Omental fat pad (tissue), 4 donors: ENCODE data around the gene TASP1. TPM values are rescaled to one million over a fixed set of nuclear protein-coding genes. Genes with fewer than 3 reads are reported as not detected.
"Not testable (repeated sequence)": the region's sequence is repeated elsewhere in the genome, so short reads cannot be mapped to it uniquely, and the experiment has no call there.

ENCODE experiments used
- ATAC-seq: fragments of 150-250 bp; one replicate; pipeline ENCODE4 v1.9.1; 2016; ENCODE audit warnings: mild to moderate bottlenecking, moderate library complexity; ENCODE audit not compliant: low FRiP score
- DNase-seq: peaks from one replicate; pipeline ENCODE4 v3.0.0-alpha.2; 2019; ENCODE audit warnings: low spot score
- CTCF ChIP-seq, 3 donors: fragments of 450-650 bp; IDR thresholded peaks; one replicate each; pipeline ENCODE4 v1.5.1; 2016 to 2017; ENCODE audit warnings: antibody characterized with exemption in 3 of 3, mild to moderate bottlenecking in 3 of 3, moderate library complexity in 2 of 3
- total RNA-seq, 4 donors: library from RNA; depleted of rRNA; stranded (reverse); fragments of >200 nt; gene quantifications; one replicate each; pipeline ENCODE4 v1.1.0, GENCODE V29; 2016

Gene TASP1
- total RNA-seq, 4 donors from 2014 or later, result 8.0 to 12.8 (median 11.1) TPM

GRCh38 chr20:13665709-13666395 is 27.1 kb upstream of the TASP1 start:
- ATAC-seq (no peak), DNase-seq (no peak)
- TF ChIP-seq CTCF (IDR thresholded peaks at IDR 0.05), result no peak

- peak; percentile 84 for ATAC-seq
Measured at GRCh38 chr20:13661070-13661685, 22.4 kb upstream of the TASP1 start.

GRCh38 chr20:13659288-13659687 is 20.6 kb upstream of the TASP1 start:
- no peak for ATAC-seq
- no peak for TF ChIP-seq CTCF (IDR thresholded peaks at IDR 0.05)
- DNase-seq, result no peak

More at GRCh38 chr20:13661070-13661685, 22.4 kb upstream of the TASP1 start:
- no peak for DNase-seq
- TF ChIP-seq CTCF (IDR thresholded peaks at IDR 0.05), result no peak

- ATAC-seq, DNase-seq: not testable (repeated sequence)
Measured at GRCh38 chr20:13658060-13658459, 19.3 kb upstream of the TASP1 start.

- TF ChIP-seq CTCF (IDR thresholded peaks at IDR 0.05), result no peak
- ATAC-seq (no peak), DNase-seq (no peak)
Measured at GRCh38 chr20:13656721-13657368, 18.1 kb upstream of the TASP1 start.

- ATAC-seq (no peak), DNase-seq (no peak)
- TF ChIP-seq CTCF (IDR thresholded peaks at IDR 0.05), result no peak
Measured at GRCh38 chr20:13654463-13655023, 15.8 kb upstream of the TASP1 start.

- ATAC-seq (no peak), DNase-seq (no peak)
- no peak for TF ChIP-seq CTCF (IDR thresholded peaks at IDR 0.05)
Measured at GRCh38 chr20:13650474-13650873, 11.7 kb upstream of the TASP1 start.
